ENCODE data around the gene ZEB2.

The ZEB2 gene

GRCh38 chr2:144409241-144409640 is 110.7 kb downstream of the ZEB2 start:
- in situ Hi-C loops (cut with MboI; ENCODE audit: low pct_unique_long_range_greater_than_20kb, low sequenced_read_pairs) = no loop called here
- no peak for DNase-seq

- in situ Hi-C loops (cut with MboI; ENCODE audit: low pct_unique_long_range_greater_than_20kb, low sequenced_read_pairs) = no loop called here
- DNase-seq = no peak
Measured at GRCh38 chr2:144407262-144407661, 112.7 kb downstream of the ZEB2 start.

- in situ Hi-C loops (cut with MboI; ENCODE audit: low pct_unique_long_range_greater_than_20kb, low sequenced_read_pairs) = no loop called here
- DNase-seq = peak; percentile 28
Measured at GRCh38 chr2:144405982-144406788, 113.7 kb downstream of the ZEB2 start.

- in situ Hi-C loops (cut with MboI; ENCODE audit: low pct_unique_long_range_greater_than_20kb, low sequenced_read_pairs) = no loop called here
- DNase-seq = no peak
Measured at GRCh38 chr2:144405321-144405720, 114.6 kb downstream of the ZEB2 start.

GRCh38 chr2:144404586-144405314 is 115.2 kb downstream of the ZEB2 start:
- in situ Hi-C loops (cut with MboI; ENCODE audit: low pct_unique_long_range_greater_than_20kb, low sequenced_read_pairs) = no loop called here

GRCh38 chr2:144403933-144404332 is 116.0 kb downstream of the ZEB2 start:
- in situ Hi-C loops (cut with MboI; ENCODE audit: low pct_unique_long_range_greater_than_20kb, low sequenced_read_pairs) = no loop called here
- no peak for DNase-seq

More at GRCh38 chr2:144404586-144405314, 115.2 kb downstream of the ZEB2 start:
- DNase-seq = no peak

GRCh38 chr2:144402251-144402650 is 117.7 kb downstream of the ZEB2 start:
- in situ Hi-C loops (cut with MboI; ENCODE audit: low pct_unique_long_range_greater_than_20kb, low sequenced_read_pairs) = no loop called here
- DNase-seq = no peak

GRCh38 chr2:144401036-144401435 is 118.9 kb downstream of the ZEB2 start:
- in situ Hi-C loops (cut with MboI; ENCODE audit: low pct_unique_long_range_greater_than_20kb, low sequenced_read_pairs) = no loop called here
- DNase-seq = no peak

- no peak for DNase-seq
- in situ Hi-C loops (cut with MboI; ENCODE audit: low pct_unique_long_range_greater_than_20kb, low sequenced_read_pairs) = no loop called here
Measured at GRCh38 chr2:144396318-144396717, 123.6 kb downstream of the ZEB2 start.

GRCh38 chr2:144390424-144391020 is 129.4 kb downstream of the ZEB2 start:
- DNase-seq = no peak
- in situ Hi-C loops (cut with MboI; ENCODE audit: low pct_unique_long_range_greater_than_20kb, low sequenced_read_pairs) = no loop called here

- in situ Hi-C loops (cut with MboI; ENCODE audit: low pct_unique_long_range_greater_than_20kb, low sequenced_read_pairs) = no loop called here
- DNase-seq = no peak
Measured at GRCh38 chr2:144389930-144390311, 130.0 kb downstream of the ZEB2 start.

- DNase-seq = no peak
- in situ Hi-C loops (cut with MboI; ENCODE audit: low pct_unique_long_range_greater_than_20kb, low sequenced_read_pairs) = no loop called here
Measured at GRCh38 chr2:144389151-144389929, 130.6 kb downstream of the ZEB2 start.

GRCh38 chr2:144385381-144385780 is 134.5 kb downstream of the ZEB2 start:
- DNase-seq = no peak
- in situ Hi-C loops (cut with MboI; ENCODE audit: low pct_unique_long_range_greater_than_20kb, low sequenced_read_pairs) = no loop called here

GRCh38 chr2:144383571-144384100 is 136.3 kb downstream of the ZEB2 start:
- no peak for DNase-seq
- in situ Hi-C loops (cut with MboI; ENCODE audit: low pct_unique_long_range_greater_than_20kb, low sequenced_read_pairs) = no loop called here

- in situ Hi-C loops (cut with MboI; ENCODE audit: low pct_unique_long_range_greater_than_20kb, low sequenced_read_pairs) = no loop called here
- peak; percentile 97 for DNase-seq
Measured at GRCh38 chr2:144382849-144383248, 137.1 kb downstream of the ZEB2 start.

- in situ Hi-C loops (cut with MboI; ENCODE audit: low pct_unique_long_range_greater_than_20kb, low sequenced_read_pairs) = no loop called here
- DNase-seq = no peak
Measured at GRCh38 chr2:144381716-144382115, 138.2 kb downstream of the ZEB2 start.

GRCh38 chr2:144379851-144380311 is 140.0 kb downstream of the ZEB2 start:
- in situ Hi-C loops (cut with MboI; ENCODE audit: low pct_unique_long_range_greater_than_20kb, low sequenced_read_pairs) = no loop called here
- DNase-seq = peak; percentile 57

GRCh38 chr2:144378551-144378950 is 141.4 kb downstream of the ZEB2 start:
- in situ Hi-C loops (cut with MboI; ENCODE audit: low pct_unique_long_range_greater_than_20kb, low sequenced_read_pairs) = no loop called here
- no peak for DNase-seq

GRCh38 chr2:144377914-144378313 is 142.0 kb downstream of the ZEB2 start:
- in situ Hi-C loops (cut with MboI; ENCODE audit: low pct_unique_long_range_greater_than_20kb, low sequenced_read_pairs) = no loop called here
- no peak for DNase-seq

Data from KBM-7 (cell line).